ENCODE measurements around the gene ALDH1L2.
"Not testable (repeated sequence)": the region's sequence is repeated elsewhere in the genome, so short reads cannot be mapped to it uniquely, and the experiment has no call there.

ALDH1L2 gene

DNA sequence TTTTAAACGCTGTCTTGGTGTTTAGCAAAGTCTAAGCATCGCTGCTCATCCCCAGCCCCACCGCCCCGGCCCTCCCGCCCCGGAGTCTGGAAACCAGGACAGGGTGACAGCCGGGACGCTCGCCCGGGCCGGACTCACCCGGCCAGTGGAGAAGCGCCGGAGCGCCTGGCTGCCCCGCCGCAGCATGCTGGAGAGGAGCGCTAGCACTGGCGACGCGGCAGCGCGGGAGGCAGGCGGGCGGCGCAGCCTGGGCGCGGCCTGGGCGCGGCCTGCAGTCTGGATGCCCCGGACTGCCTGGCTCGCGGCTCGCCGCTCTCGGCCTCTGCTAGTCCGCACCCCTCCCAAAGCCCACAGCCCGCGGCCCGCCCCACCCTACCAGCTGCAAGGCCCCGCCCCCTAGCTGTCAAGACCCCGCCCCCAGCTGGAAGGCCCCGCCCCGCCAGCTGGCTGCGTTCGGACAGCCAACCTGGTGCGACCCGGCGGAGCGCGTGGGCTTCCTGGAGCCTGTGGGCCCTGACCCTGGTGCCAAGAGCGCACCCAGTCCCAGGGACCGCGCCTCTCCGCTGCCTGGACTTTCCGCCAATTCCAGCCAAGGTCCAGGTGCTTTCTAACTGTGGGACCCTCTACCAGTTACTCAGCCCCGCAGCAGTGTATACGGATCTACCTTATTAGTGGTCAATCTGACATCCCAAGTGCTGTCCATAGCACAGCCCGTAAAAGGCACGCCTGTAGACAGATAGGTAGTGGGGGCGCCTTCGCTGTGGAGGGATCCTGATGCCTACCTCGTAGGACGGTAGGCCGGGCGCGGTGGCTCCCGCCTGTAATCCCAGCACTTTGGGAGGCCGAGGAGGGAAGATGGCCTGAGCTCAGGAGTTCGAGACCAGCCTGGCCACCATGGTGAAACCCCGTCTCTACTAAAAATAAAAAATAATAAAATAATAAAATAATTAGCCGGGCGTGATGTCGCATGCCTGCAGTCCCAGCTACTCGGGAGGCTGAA lies at the start of gene ALDH1L2:
Gene ALDH1L2, minus strand, starts transcription at position 208 of the 1,000 bp plus-strand sequence. Its CDS starts 22 bp downstream, at position 186.
- in situ Hi-C loops (cut with MboI; ENCODE audit: low sequenced_read_pairs): no loop called here

DNA sequence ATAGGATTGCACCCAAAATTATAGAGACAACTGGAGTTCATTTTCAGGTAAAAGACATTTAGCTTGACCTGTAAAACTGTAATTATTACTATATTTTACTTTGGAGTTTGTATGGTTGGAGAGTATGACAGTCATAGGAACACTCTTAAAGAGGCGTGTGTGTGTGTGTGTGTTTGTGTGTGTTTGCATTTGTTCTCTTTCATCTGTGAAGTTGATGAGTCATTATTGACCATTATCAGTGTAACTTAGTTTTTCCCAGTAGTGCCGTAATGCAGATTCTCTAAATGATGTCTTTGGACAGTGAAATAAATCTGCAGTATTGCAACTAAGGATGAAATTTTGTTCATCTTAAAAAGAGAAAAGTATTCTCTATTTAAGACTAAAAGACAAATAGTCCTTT lies 36.3 kb upstream of the ALDH1L2 start:
- in situ Hi-C loops (cut with MboI; ENCODE audit: low sequenced_read_pairs): no loop called here

DNA sequence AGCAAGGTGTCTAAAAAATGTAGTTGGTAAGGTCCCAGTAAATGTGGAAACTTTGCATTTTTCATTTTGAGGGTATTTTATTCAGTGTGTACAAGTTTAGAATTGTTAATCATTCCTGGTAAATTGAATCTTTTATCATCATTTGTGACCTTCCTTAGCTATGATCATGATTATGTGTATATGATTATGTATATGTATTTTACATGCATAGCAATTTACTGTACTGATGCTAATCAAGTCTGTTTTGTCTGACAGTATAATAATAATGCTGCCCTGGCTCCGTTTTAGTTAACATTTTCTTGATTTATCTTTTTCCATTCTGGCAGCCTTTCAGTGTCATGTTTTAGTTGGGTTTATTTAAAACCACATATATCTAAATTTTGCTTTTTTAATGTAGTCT lies 32.7 kb upstream of the ALDH1L2 start:
- in situ Hi-C loops (cut with MboI; ENCODE audit: low sequenced_read_pairs): no loop called here

DNA sequence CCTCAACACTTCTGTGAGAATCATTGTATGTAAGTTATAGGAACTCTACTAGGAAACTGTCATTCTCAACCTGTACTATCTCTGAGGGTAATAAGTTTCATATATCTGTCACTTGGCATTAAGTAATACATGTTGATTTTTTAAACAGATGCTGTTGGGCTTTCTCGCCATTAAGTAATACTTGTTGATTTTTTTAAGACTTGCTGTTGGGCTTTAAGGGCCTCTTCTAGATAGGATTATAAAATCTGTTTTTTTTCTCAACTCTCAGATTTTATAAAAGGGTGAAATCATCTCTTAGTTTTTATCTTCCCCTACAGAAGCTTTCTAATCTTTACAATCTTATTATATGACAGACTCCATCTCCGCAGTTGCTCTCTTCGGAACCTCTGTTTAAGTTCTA lies 28.8 kb upstream of the ALDH1L2 start:
- in situ Hi-C loops (cut with MboI; ENCODE audit: low sequenced_read_pairs): no loop called here

DNA sequence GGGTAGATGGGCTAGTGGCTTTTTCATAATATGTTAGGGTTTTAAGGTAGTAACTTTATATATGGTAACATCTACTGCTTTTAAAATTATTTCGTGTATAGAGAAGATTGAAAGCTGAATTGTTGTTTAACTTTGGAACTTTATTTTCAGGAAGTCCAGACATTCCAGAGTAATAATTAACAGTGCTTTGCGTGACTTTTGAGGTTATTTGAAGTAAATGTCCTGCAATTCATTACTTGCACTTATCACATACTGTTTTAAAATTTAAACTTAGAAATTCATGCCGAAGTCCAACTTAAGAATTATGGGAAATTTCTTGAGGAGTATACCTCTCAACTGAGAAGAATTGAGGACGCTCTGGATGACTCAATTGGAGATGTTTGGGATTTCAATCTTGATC lies 26.6 kb upstream of the ALDH1L2 start:
- in situ Hi-C loops (cut with MboI; ENCODE audit: low sequenced_read_pairs): no loop called here

DNA sequence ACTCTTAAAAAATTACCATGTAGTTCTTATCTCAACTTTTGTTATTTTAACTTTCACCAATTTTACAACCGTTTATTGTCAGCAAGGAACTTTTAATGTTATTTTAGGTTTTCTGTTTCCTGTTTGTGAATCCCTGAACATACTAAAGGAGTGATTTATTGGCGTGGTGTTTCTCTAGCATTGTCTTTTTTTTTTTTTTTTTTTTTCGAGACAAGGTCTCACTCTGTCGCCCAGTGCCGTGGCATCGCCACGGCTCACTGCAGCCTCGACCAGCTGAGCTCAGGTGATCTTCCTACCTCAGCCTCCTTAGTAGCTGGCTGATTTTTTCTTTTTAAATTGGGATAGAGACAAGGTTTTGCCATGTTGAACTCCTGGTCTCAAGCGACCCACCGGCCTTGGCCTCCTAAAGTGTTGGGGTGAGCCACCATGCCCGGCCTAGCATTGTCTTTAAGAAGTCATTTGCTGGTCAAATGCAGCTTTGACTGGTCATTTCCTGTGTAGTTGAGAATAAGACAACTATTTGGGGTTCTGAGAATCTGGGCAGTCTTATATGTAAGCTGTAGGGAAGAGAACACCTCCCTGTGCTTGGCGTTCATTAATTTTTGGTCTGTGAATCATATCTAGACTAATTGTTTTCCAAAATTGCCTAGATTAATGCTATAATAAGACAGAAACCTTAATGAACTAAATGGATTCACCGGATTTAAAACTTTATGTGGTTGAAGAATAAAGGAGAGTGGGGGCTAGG lies 25.4 kb upstream of the ALDH1L2 start:
- in situ Hi-C loops (cut with MboI; ENCODE audit: low sequenced_read_pairs): no loop called here

DNA sequence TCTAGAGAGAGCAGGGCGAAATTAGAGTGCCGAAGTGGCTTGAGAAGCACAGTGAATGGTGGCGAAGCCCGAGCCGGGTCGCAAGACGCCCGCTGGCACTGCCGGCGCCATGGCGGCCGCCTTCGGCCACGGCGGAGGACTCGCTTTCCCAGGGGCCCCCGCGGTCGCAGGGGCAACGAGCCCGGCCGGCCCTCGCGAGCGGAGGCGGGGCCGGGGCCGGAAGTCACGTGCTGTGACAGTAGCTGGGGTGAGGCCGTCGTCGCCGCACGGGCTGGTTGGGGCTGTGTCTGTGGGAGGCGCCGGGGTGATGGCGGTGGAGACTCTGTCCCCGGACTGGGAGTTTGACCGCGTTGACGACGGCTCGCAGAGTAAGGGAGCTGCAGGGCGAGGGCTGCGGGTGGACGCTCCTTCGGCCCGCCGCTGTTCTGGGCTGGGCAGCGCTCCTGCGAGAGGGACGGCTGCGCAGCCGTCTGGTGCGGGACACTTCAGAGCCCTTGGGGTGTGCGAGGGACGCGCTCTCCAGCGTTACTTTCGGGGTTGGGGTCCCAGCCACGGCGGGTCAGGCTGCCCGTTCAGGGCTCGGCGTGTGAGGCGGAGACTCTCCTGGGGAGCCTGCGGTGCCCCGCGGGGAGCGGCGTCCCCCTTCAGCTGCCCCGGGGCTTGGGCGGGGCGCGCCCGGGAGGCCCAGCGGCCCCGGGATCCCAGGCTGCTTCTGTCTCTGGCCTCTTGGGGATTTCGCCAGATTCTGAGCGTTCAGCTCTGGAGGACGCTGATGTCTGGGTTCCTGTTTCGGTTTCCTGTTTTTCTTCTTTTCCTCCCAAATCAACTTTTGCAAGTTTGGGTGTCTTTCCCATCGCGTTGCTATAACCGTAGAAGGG lies 23.5 kb upstream of the ALDH1L2 start, which contains the start of gene WASHC4:
Gene WASHC4, plus strand, starts transcription at position 238 of the 878 bp plus-strand sequence. Its CDS starts 70 bp downstream, at position 308.
- in situ Hi-C loops (cut with MboI; ENCODE audit: low sequenced_read_pairs): no loop called here

DNA sequence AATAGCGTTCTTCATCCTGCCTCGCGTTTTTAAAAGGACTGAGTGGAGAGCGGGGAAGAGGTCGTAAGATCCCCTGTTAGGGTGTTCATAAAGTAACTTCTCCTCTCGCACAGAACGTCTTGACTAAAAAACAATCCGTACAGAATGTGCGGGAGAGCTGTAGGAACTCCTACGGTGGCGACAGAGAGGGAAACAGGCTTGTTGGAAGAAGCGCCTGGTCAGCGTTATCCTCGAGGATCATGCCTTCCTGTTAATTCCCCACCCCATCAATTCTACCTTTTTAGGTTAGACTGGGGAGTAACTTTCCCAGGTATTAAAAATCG lies 22.9 kb upstream of the ALDH1L2 start:
- in situ Hi-C loops (cut with MboI; ENCODE audit: low sequenced_read_pairs): no loop called here

DNA sequence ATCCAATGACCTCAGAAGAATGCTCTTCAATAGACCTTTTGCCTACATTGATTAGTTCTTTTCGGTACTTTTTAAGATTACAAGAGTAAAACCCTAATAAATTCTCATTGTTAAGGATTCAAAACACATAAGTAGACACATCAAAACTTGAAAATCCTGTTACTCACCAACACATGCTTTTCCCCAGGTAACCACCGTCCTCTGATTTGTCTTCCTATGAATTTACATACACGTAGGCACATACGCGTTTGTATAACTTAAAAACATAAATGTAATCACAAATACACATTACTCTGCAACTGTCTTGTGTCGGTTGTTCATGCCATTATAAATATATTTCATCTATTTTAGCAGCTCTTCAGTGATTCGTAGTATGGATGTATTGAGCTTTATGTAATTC lies 22.4 kb upstream of the ALDH1L2 start:
- in situ Hi-C loops (cut with MboI; ENCODE audit: low sequenced_read_pairs): no loop called here

DNA sequence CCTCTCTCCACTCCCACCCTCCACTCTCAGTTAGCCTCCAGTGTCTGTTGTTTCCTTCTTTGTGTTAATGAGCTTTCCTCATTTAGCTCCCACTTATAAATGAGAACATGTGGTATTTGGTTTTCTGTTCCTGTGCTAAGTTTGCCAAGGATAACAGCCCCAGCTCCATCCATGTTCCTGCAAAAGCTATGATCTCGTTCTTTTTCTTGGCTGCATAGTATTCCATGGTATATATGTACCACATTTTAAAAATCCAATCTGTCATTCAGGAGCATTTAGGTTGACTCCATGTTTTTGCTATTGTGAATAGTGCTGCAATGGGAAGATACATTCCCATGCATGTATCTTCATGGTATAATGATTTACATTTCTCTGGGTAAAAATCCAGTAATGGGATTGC lies 20.5 kb upstream of the ALDH1L2 start:
- in situ Hi-C loops (cut with MboI; ENCODE audit: low sequenced_read_pairs): no loop called here

DNA sequence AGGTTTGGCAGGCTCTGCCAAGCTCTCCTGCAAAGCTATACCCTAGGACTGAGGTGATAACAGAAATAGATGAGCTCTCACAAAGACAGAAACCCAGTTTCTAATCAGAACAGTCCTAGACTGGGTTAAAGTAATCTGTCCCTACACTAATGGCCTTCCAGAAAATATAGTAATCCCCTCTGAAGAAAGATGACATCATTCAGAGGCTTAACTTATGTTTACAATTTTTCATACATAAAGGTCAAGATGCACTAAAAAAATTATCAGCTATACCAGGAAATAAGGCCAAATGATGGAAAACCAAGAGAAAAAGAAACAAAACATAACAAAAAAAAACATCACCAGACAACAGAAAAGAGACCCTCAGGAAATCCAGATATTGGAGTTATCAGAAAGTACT lies 18.4 kb upstream of the ALDH1L2 start:
- in situ Hi-C loops (cut with MboI; ENCODE audit: low sequenced_read_pairs): no loop called here

DNA sequence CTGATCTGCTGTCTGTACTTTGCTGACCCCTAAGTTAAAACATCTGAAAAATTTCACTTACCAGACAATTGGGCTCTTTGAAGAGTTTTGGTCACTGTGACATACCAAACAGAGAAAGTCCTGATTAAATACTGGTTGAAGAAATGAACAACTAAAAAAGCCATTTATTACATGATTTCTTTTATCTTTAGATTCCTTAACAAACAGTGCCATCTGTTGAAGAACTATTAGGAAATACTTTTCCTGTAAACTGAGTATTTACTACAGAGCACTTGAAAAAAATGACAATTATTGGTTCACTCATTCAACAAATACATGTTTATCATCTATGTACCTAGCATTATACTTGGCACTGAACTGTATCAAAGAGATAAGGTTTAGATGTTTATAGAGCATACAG lies 16.7 kb upstream of the ALDH1L2 start:
- in situ Hi-C loops (cut with MboI; ENCODE audit: low sequenced_read_pairs): no loop called here

DNA sequence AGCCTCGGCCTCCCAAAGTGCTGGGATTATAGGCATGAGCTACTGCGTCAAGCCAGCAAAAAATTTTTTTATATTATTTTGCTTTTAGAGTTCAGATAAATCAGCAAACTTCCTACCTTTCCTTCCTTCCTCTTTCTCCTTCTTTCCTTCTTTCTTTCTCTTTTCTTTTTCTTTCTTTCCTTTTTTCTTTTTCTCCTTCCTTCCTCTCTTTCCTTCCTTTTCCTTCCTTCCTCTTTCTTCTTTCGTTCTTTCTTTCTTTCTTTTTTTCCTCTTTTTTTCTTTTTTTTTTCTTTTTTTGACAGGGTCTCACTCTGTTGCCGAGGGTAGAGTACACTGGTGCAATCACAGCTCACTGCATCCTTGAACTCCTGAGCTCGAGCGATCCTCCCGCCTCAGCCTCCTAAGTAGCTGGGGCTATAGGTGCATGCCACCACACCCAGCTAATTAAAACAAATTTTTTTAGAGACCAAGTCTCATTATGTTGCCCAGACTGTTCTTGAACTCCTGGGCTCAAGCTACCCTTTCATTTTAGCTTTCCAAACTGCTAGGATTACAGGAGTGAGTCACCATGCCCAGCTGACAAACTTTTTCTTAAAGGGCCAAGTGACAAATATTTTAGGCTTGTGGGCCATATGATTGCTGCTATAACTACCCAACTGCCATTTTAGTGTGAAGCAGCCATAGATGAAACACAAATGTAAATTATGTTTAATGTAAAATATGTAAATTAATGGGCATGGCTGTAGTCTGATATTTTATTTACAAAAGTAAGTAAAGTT lies 16.1 kb upstream of the ALDH1L2 start:
- in situ Hi-C loops (cut with MboI; ENCODE audit: low sequenced_read_pairs): no loop called here

DNA sequence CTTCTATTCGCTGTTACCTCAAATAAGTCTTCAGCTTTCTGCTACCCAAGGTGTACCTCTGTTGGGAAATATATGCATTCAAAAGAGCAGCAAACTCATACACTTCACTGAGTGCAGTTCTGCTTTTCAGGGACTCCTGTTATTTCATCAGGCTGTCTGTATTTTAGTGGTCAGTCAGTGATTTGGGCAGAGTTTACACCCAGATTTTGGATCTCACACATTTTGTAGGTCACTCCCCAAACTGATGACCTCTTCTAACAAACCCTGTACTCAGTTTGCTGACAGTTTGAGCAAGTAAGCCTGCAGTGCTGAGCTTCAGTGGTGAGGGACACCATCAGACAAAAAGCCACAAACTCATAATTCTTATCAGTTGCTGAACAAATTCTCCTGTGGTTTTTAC lies 15.1 kb upstream of the ALDH1L2 start:
- in situ Hi-C loops (cut with MboI; ENCODE audit: low sequenced_read_pairs): no loop called here

DNA sequence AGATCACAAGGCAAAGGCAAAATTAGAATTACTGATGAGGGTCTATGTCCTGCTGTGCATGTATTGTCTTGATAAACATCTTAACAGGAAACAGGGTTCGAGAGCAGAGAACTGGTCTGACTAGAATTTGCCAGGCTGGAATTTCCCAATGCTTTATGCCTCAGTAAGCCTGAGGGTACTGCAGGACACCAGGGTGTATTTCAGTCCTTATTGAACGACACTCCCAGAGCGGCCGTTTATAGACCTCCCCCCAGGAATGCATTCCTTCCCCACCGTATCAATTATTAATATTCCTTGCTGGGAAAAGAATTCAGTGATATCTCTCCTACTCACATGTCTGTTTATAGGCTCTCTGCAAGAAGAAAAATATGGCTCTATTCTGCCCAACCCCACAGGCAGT lies 11.1 kb upstream of the ALDH1L2 start:
- in situ Hi-C loops (cut with MboI; ENCODE audit: low sequenced_read_pairs): not testable (repeated sequence)

DNA sequence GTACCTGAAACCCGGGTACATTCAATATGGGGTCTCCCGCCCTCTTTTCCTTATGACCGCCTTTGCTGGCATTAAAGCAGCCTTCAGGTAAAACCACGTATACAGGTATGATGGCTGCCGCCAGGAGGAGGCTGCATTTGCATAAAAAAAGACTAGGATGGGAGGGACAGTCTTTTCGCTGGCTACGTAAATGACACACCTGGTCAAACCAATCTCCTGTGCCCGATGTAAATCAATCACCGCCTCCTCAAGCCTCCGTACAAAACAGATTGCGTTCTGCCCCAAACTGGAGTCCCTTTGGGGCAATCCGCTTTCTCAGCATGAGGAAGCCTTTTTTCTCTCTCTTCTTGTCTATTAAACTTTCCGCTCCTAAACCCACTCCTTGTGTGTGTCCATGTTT lies 8.1 kb upstream of the ALDH1L2 start:
- in situ Hi-C loops (cut with MboI; ENCODE audit: low sequenced_read_pairs): no loop called here

DNA sequence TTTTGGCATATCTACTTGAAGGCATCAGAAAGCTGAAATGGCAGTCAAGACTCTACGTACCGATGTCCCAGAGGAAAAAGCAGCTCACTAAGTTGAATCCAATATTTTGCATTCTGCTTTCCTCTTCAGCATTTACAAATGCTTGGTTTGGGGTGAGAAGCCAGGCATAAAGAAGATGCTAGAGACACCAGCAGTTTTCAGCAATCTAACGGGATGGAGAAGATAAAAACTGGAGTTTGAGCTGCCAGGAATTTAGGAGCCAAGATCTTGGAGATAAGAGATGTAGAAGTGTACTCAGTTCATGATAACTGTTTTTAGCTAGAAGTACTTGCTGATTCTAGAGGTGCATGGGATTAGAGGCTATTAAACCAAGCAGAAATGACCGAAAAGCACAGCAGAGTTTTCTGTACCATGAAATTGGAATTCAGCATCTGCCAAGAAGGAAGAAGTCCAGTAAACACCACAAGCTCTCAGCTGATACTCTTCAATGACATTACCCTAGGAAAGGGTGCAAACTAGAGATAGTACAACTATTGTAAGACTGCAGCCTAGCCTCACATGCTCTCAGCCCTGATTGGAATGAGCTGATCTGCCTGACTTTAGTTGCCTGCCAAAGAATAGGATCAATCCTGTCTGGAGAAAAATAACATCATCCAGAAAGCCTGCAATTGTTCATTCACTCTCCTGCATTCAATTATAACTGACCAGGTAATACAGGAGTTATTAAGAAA lies 7.4 kb upstream of the ALDH1L2 start:
- in situ Hi-C loops (cut with MboI; ENCODE audit: low sequenced_read_pairs): no loop called here

DNA sequence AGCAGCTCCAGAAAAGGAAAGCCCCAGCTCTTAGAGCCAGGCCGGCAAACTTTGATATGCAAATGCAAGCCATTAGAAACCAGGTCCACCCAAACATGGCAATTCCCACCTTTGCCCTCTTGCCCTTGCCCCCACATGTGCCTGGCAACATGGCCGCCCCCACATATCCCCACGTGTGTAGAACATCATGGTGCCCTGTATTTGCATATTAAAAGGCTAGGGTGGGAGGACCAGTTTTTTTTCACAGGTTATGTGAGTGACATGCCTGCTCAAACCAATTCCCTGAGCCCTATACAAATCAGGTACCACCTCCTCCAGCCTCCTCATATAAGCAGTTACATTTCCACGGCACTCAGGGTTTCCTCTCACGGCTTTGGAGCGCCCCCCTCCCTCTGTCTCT lies 6.1 kb upstream of the ALDH1L2 start:
- in situ Hi-C loops (cut with MboI; ENCODE audit: low sequenced_read_pairs): no loop called here

DNA sequence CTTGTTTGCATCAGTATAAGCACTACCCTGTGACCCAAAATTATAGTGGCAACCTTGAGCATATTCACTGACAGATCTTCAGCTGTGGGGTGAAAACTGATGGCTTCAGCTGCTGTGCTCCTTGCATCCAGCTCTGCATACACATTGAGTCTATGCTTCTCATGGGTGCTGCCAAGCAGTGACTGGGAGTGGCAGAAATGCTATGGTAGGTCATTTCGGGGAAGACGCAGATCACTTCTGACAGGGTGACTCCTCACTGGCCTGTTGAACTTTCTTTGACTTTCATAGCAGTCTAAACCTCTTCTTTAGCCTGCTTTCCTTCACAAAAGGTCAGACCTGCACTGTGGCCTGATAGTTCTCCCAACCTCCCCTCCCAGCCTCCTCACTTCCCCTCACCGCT lies 5.6 kb upstream of the ALDH1L2 start:
- in situ Hi-C loops (cut with MboI; ENCODE audit: low sequenced_read_pairs): no loop called here

DNA sequence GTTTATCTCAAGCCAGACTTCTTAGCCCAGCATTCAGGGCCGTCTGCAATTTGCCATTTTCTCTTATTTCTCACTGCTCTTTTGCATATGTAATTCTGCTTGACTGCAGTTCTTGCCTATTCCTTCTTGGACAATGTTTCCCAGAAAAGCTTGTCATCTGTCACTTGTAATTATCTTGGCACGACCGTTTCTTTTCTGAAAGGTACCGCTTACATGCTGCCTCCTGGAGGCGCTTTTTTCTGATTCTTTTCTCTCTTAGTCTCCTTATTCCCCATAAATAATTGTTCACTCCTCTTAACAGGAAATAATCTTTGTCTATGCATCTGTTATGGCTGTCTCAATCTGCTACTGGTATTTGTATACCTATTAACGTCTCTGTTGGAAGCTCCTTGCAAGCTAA lies 1.2 kb upstream of the ALDH1L2 start:
- in situ Hi-C loops (cut with MboI; ENCODE audit: low sequenced_read_pairs): no loop called here
